Ascending aorta (tissue), 2 donors: Measurements from ENCODE around the gene SCN3A. TPM values are rescaled to one million over a fixed set of nuclear protein-coding genes. Genes with fewer than 3 reads are reported as not detected.

Experiments
- DNase-seq, 2 donors: peaks; one replicate each; pipeline ENCODE4 v3.0.0-alpha.2; 2019; ENCODE audit warnings: low spot score in 2 of 2
- H3K27ac ChIP-seq, 2 donors: fragments of 200-600 bp; sonication (generic); one replicate each; pipeline ENCODE4 v1.5.1; 2016 to 2017; ENCODE audit warnings: mild to moderate bottlenecking in 1 of 2
- H3K27me3 ChIP-seq: fragments of 200-600 bp; sonication (generic); one replicate; pipeline ENCODE4 v1.5.1; 2017
- H3K36me3 ChIP-seq, 2 donors: fragments of 200-600 bp; sonication (generic); one replicate each; pipeline ENCODE4 v1.5.1; 2016
- H3K4me1 ChIP-seq, 2 donors: fragments of 200-600 bp; sonication (generic); one replicate each; pipeline ENCODE4 v1.5.1; 2016 to 2017; ENCODE audit warnings: mild to moderate bottlenecking in 1 of 2
- H3K4me3 ChIP-seq, 2 donors: fragments of 200-600 bp; sonication (generic); one replicate each; pipeline ENCODE4 v1.5.1; 2016 to 2017; ENCODE audit warnings: mild to moderate bottlenecking in 1 of 2
- H3K9me3 ChIP-seq, 2 donors: fragments of 200-600 bp; sonication (generic); one replicate each; pipeline ENCODE4 v1.5.1; 2016
- intact Hi-C: fragments of 100-400 bp; cut with DNase I; formaldehyde crosslinking; loops from one replicate; pipeline ENCODE4 v1.15.1; 2023
- total RNA-seq: library from RNA; depleted of rRNA; stranded (reverse); fragments of >200 nt; gene quantifications from one replicate; pipeline ENCODE4 v1.1.0, GENCODE V29; 2016
- TF ChIP-seq, protein P1 (sequence below), 3 experiments: fragments of 200-600 bp in 2 of 3; fragments of 450-650 bp in 1 of 3; sonication (generic) in 2 of 3; IDR thresholded peaks; one replicate each; pipeline ENCODE4 v1.5.1; 2016 to 2019; ENCODE audit warnings: antibody characterized with exemption in 3 of 3, mild to moderate bottlenecking in 1 of 3, moderate library complexity in 1 of 3

The SCN3A gene
- total RNA-seq, 1 donor from 2014 or later: 1.4 TPM

DNA sequence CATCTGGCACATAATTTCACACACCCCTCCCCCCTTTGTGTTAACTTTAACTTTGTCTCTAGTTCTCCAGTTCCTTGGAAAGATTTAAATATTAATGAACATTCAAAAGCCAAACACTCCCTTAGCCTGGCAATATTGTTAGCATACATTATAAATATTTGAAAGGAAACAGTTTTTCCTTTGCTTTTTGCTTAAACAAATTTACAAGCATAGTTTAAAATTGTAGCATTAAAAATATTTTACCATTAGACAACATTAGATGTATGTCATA is 135.4 kb downstream of the SCN3A start:
- Histone ChIP-seq H3K27ac (no peak overlapping the region), H3K4me1 (no peaks in the 10 kb centered on the region), H3K27me3 (no peaks in the 10 kb centered on the region), H3K4me3 (no peak overlapping the region), H3K36me3 (no peaks in the 10 kb centered on the region), H3K9me3 (no peaks in the 10 kb centered on the region)
- no peak for DNase-seq
- intact Hi-C loops: no loop called here
- TF ChIP-seq, protein P1, sequence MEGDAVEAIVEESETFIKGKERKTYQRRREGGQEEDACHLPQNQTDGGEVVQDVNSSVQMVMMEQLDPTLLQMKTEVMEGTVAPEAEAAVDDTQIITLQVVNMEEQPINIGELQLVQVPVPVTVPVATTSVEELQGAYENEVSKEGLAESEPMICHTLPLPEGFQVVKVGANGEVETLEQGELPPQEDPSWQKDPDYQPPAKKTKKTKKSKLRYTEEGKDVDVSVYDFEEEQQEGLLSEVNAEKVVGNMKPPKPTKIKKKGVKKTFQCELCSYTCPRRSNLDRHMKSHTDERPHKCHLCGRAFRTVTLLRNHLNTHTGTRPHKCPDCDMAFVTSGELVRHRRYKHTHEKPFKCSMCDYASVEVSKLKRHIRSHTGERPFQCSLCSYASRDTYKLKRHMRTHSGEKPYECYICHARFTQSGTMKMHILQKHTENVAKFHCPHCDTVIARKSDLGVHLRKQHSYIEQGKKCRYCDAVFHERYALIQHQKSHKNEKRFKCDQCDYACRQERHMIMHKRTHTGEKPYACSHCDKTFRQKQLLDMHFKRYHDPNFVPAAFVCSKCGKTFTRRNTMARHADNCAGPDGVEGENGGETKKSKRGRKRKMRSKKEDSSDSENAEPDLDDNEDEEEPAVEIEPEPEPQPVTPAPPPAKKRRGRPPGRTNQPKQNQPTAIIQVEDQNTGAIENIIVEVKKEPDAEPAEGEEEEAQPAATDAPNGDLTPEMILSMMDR (IDR thresholded peaks at IDR 0.05): no peak

GRCh38 chr2:165067643-165068486 is 136.0 kb downstream of the SCN3A start:
- H3K4me1 ChIP-seq: no peaks in the 10 kb centered on the region
- no peaks in the 10 kb centered on the region for H3K9me3 ChIP-seq
- no peak for DNase-seq
- intact Hi-C loops: no loop called here
- TF ChIP-seq, protein P1 (IDR thresholded peaks at IDR 0.05): no peak
- H3K4me3 ChIP-seq: no peak overlapping the region
- no peaks in the 10 kb centered on the region for H3K27me3 ChIP-seq
- H3K36me3 ChIP-seq: no peaks in the 10 kb centered on the region
- H3K27ac ChIP-seq: no peak overlapping the region

DNA sequence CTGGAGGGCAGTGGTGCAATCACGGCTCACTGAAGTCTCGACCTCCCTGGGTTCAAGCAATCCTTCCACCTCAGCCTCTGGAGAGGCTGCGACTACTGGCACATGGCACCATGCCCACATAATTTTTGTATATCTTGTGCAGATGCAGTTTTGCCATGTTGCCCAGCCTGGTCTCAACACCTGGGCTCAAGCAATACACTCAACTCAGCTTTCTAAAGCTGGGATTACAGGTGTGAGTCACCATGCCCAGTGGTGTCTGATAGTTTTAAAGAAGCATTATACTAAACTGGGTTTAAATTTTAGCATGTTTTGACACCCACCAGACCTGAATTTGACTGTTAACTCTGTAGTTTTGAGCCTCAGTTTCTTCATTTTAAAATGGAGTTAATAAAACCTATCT is 139.1 kb downstream of the SCN3A start:
- DNase-seq: no peak
- H3K9me3 ChIP-seq: no peaks in the 10 kb centered on the region
- H3K4me3 ChIP-seq: no peak overlapping the region
- no peaks in the 10 kb centered on the region for H3K27me3 ChIP-seq
- TF ChIP-seq, protein P1 (IDR thresholded peaks at IDR 0.05): no peak
- H3K36me3 ChIP-seq: no peaks in the 10 kb centered on the region
- no peaks in the 10 kb centered on the region for H3K4me1 ChIP-seq
- H3K27ac ChIP-seq: no peak overlapping the region
- intact Hi-C loops: no loop called here

GRCh38 chr2:165060411-165060810 is 143.4 kb downstream of the SCN3A start:
- Histone ChIP-seq H3K27ac (no peak overlapping the region), H3K36me3 (no peaks in the 10 kb centered on the region), H3K4me1 (no peaks in the 10 kb centered on the region), H3K4me3 (no peak overlapping the region), H3K9me3 (no peaks in the 10 kb centered on the region), H3K27me3 (no peaks in the 10 kb centered on the region)
- TF ChIP-seq, protein P1 (IDR thresholded peaks at IDR 0.05): no peak
- DNase-seq: no peak
- intact Hi-C loops: no loop called here

GRCh38 chr2:165058476-165059265 is 145.2 kb downstream of the SCN3A start:
- Histone ChIP-seq H3K4me3 (no peak overlapping the region), H3K9me3 (no peaks in the 10 kb centered on the region), H3K4me1 (no peaks in the 10 kb centered on the region), H3K27me3 (no peaks in the 10 kb centered on the region), H3K27ac (no peak overlapping the region), H3K36me3 (no peaks in the 10 kb centered on the region)
- no peak for DNase-seq
- intact Hi-C loops: no loop called here
- TF ChIP-seq, protein P1 (IDR thresholded peaks at IDR 0.05): no peak
